ENCODE measurements around the gene ACOT11.

DNA sequence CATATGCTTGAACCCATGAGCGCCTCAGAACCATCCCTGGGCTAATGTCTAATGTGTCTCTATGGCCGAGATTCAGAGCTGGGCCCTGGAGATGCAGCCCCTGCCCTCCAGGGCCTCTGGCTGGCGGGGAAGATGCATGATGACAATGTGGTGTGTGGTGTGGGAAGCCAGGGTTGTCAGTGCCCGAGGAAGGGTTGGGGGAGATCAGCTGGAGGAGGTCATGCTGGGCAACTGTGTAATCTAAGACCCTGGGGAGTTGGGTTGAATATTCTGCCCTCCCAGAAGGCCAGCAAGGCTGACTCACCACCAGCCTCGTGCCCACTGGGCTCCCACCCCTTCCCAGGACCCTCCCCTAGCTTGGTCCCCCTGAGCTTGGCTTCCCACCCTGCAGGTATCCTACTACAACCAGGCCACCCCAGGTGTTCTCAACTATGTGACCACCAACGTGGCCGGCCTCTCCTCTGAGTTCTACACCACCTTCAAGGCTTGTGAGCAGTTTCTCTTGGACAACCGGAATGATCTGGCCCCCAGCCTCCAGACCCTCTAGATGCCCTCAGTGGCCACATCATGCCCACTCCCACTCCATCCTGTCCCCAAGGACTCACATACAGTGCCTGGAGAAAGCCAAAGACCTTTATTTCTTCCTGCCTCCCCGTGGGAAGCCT lies 60.7 kb downstream of the ACOT11 start:
- TF ChIP-seq, protein P1, sequence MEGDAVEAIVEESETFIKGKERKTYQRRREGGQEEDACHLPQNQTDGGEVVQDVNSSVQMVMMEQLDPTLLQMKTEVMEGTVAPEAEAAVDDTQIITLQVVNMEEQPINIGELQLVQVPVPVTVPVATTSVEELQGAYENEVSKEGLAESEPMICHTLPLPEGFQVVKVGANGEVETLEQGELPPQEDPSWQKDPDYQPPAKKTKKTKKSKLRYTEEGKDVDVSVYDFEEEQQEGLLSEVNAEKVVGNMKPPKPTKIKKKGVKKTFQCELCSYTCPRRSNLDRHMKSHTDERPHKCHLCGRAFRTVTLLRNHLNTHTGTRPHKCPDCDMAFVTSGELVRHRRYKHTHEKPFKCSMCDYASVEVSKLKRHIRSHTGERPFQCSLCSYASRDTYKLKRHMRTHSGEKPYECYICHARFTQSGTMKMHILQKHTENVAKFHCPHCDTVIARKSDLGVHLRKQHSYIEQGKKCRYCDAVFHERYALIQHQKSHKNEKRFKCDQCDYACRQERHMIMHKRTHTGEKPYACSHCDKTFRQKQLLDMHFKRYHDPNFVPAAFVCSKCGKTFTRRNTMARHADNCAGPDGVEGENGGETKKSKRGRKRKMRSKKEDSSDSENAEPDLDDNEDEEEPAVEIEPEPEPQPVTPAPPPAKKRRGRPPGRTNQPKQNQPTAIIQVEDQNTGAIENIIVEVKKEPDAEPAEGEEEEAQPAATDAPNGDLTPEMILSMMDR (IDR thresholded peaks at IDR 0.05), result no peak
- TF ChIP-seq POLR2A (IDR thresholded peaks at IDR 0.05), result no peak
